Prostate gland (tissue), 2 donors: ENCODE results near the gene ZNF527. TPM values are rescaled to one million over a fixed set of nuclear protein-coding genes. Genes with fewer than 3 reads are reported as not detected.
"Not testable (repeated sequence)": the region's sequence is repeated elsewhere in the genome, so short reads cannot be mapped to it uniquely, and the experiment has no call there.

ENCODE experiments used
- DNase-seq: peaks from one replicate; pipeline ENCODE4 v3.0.0-alpha.2; 2019; ENCODE audit warnings: low spot score
- H3K27ac ChIP-seq, 2 donors: fragments of 200-600 bp; sonication (generic); 2 replicates each; pipeline ENCODE4 v1.5.1; 2017 to 2019
- H3K27me3 ChIP-seq: fragments of 200-600 bp; sonication (generic); replicated peaks from 2 replicates; pipeline ENCODE4 v1.5.1; 2019; ENCODE audit not compliant: insufficient read depth
- H3K36me3 ChIP-seq, 2 donors: fragments of 200-600 bp; sonication (generic); 1 replicate in 1 of 2; 2 replicates in 1 of 2; pipeline versions ENCODE4 v1.5.1 to v1.8.1; 2017 to 2019
- H3K4me1 ChIP-seq: fragments of 200-600 bp; sonication (generic); replicated peaks from 2 replicates; pipeline ENCODE4 v1.5.1; 2019
- H3K4me3 ChIP-seq, 2 donors: fragments of 200-600 bp; sonication (generic); 2 replicates each; pipeline ENCODE4 v1.5.1; 2017 to 2019
- H3K9me3 ChIP-seq: fragments of 200-600 bp; sonication (generic); 2 replicates; pipeline ENCODE4 v1.5.1; 2017
- POLR2A ChIP-seq: fragments of 450-650 bp; IDR thresholded peaks from one replicate; pipeline ENCODE4 v1.6.1; 2016; ENCODE audit warnings: antibody characterized with exemption, mild to moderate bottlenecking
- POLR2AphosphoS5 ChIP-seq: sonication (generic); formaldehyde crosslinking; IDR thresholded peaks from one replicate; pipeline ENCODE4 v1.6.1; 2017; ENCODE audit warnings: antibody characterized with exemption
- WGBS: methylation state at CpG from one replicate; pipeline ENCODE4 v1.1.5; 2018; 5-methylcytosine and 5-hydroxymethylcytosine counted together
- intact Hi-C: fragments of 100-400 bp; cut with DNase I; formaldehyde crosslinking; loops from one replicate; pipeline ENCODE4 v1.14.2; 2022
- total RNA-seq, 2 donors: library from RNA; depleted of rRNA; stranded (reverse); fragments of >200 nt; gene quantifications; one replicate each; pipeline ENCODE4 v1.1.0, GENCODE V29; 2016
- TF ChIP-seq, protein P1 (sequence below), 4 experiments: fragments of 200-600 bp in 2 of 4; fragments of 450-650 bp in 2 of 4; sonication (generic) in 2 of 4; IDR thresholded peaks; 1 replicate in 3 of 4; 2 replicates in 1 of 4; pipeline ENCODE4 v1.5.1; 2016 to 2019; ENCODE audit warnings: antibody characterized with exemption in 4 of 4, mild to moderate bottlenecking in 2 of 4, moderate library complexity in 2 of 4

The ZNF527 gene
- total RNA-seq, 2 donors from 2014 or later: 10.7 to 15.0 TPM

DNA sequence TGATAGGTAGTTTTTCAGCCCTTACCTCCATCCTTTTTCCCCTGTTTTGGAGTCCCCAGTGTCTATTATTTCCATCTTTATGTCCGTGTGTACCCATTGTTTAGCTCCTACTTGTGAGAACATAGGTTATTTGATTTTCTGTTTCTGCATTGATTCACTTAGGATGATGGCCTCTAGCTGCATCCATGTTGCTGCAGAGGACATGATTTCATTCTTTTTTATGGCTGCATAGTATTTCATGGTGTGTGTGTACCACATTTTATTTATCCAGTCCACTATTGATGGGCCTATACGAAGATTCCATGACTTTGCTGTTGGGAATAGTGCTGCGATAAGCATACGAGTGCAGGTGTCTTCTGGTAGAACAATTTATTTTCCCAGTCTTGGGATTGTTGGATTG lies 15.0 kb upstream of the ZNF527 start:
- Histone ChIP-seq H3K4me1 (no peaks in the 10 kb centered on the region), H3K27me3 (no peaks in the 10 kb centered on the region), H3K36me3 (no peaks in the 10 kb centered on the region), H3K4me3 (no peak overlapping the region), H3K27ac (no peak overlapping the region), H3K9me3 (no peaks in the 10 kb centered on the region)
- no peak for DNase-seq
- intact Hi-C loops: no loop called here
- WGBS: 96% methylated on average over 4 of the region's 4 CpGs
- TF ChIP-seq, protein P1, sequence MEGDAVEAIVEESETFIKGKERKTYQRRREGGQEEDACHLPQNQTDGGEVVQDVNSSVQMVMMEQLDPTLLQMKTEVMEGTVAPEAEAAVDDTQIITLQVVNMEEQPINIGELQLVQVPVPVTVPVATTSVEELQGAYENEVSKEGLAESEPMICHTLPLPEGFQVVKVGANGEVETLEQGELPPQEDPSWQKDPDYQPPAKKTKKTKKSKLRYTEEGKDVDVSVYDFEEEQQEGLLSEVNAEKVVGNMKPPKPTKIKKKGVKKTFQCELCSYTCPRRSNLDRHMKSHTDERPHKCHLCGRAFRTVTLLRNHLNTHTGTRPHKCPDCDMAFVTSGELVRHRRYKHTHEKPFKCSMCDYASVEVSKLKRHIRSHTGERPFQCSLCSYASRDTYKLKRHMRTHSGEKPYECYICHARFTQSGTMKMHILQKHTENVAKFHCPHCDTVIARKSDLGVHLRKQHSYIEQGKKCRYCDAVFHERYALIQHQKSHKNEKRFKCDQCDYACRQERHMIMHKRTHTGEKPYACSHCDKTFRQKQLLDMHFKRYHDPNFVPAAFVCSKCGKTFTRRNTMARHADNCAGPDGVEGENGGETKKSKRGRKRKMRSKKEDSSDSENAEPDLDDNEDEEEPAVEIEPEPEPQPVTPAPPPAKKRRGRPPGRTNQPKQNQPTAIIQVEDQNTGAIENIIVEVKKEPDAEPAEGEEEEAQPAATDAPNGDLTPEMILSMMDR (IDR thresholded peaks at IDR 0.05): no peak
- no peak for TF ChIP-seq POLR2AphosphoS5
- no peak for TF ChIP-seq POLR2A

DNA sequence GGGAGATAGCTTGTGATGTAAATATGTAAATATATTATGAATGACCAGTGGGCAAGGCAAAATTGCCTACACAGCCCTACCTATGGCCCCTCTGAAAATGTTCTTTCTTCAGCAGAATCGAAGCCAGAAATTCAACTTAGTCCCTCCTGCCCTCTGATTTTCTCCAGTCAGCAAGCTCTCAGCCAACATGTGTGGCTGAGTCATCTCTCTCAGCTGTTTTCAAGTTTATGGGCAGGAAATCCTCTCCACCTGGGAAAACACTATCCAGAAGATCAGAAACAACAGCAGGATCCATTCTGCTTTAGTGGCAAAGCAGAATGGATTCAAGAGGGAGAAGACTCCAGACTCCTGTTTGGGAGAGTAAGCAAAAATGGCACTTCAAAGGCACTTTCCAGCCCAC lies 8.9 kb upstream of the ZNF527 start:
- Histone ChIP-seq H3K36me3 (peaks cover 9 to 13% of the 10 kb centered on the region in 2 donors), H3K4me1 (no peaks in the 10 kb centered on the region), H3K27me3 (no peaks in the 10 kb centered on the region), H3K27ac (no peak overlapping the region), H3K9me3 (no peaks in the 10 kb centered on the region), H3K4me3 (no peak overlapping the region)
- WGBS: 88% methylated on average over 1 of the region's 1 CpG
- no peak for DNase-seq
- intact Hi-C loops: no loop called here
- TF ChIP-seq, protein P1 (IDR thresholded peaks at IDR 0.05): no peak
- TF ChIP-seq POLR2A: no peak
- no peak for TF ChIP-seq POLR2AphosphoS5

DNA sequence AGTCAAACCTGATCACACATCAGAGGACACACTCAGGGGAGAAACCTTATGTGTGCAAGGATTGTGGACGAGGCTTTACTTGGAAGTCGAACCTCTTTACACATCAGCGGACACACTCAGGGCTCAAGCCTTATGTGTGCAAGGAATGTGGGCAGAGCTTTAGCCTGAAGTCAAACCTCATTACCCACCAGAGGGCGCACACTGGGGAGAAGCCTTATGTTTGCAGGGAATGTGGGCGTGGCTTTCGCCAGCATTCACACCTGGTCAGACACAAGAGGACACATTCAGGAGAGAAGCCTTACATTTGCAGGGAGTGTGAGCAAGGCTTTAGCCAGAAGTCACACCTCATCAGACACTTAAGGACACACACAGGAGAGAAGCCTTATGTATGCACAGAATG lies 8.2 kb upstream of the ZNF527 start:
- intact Hi-C loops: no loop called here
- Histone ChIP-seq H3K9me3 (no peaks in the 10 kb centered on the region), H3K4me3 (no peak overlapping the region), H3K4me1 (no peaks in the 10 kb centered on the region), H3K36me3 (peaks cover 9 to 13% of the 10 kb centered on the region in 2 donors), H3K27ac (no peak overlapping the region), H3K27me3 (no peaks in the 10 kb centered on the region)
- DNase-seq: no peak
- no peak for TF ChIP-seq POLR2A
- TF ChIP-seq, protein P1 (IDR thresholded peaks at IDR 0.05): no peak
- TF ChIP-seq POLR2AphosphoS5: no peak
- 95% methylated on average over 6 of the region's 6 CpGs for WGBS

DNA sequence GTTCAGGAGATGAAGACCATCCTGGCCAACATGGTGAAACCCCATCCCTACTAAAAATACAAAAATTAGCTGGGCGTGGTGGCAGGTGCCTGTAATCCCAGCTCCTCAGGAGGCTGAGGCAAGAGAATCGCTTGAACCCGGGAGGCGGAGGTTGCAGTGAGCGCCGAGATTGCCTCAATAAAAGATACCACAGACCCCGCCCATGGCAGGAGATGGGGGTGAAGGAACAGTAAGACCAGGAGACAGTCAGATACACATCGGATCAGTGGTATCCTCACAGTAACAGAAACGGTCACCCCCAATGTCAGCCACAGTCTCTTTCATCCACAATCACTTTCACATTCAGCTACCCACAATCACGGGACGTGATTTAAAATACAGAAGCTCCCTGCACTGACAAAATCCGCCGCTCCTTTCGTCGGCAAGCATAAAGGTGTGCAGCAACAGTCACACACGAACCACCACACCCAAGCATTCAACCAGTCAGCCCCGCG lies 466 bp upstream of the ZNF527 start:
- DNase-seq, H3K9me3 ChIP-seq, H3K36me3 ChIP-seq, H3K4me1 ChIP-seq, H3K27me3 ChIP-seq: not testable (repeated sequence)
- peak overlapping the region; percentile 78 to 84 for H3K27ac ChIP-seq
- peak overlapping the region; percentile 51 to 62 for H3K4me3 ChIP-seq
- 6% methylated on average over 18 of the region's 18 CpGs for WGBS
- intact Hi-C loops: loop anchor here (5.0 to 10.0 kb wide), 3 partner anchors 38 to 284 kb away; partner anchors contain the start of genes ZFP30, ZNF569 and ZNF570

DNA sequence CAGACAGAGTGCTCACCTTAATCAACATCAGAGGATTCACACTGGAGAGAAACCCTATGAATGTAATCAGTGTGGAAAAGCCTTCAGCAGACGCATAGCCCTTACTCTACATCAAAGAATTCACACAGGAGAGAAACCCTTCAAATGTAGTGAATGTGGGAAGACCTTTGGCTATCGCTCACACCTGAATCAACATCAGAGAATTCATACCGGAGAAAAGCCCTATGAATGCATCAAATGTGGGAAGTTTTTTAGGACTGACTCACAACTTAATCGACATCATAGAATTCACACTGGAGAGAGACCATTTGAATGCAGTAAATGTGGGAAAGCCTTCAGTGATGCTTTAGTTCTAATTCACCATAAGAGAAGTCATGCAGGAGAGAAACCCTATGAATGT lies 18.3 kb downstream of the ZNF527 start:
- H3K27ac ChIP-seq: no peak overlapping the region
- no peak for DNase-seq
- H3K9me3 ChIP-seq: peaks cover 4% of the 10 kb centered on the region
- H3K4me3 ChIP-seq: no peak overlapping the region
- no peaks in the 10 kb centered on the region for H3K4me1 ChIP-seq
- H3K36me3 ChIP-seq: peaks cover 23 to 24% of the 10 kb centered on the region in 2 donors
- 94% methylated on average over 4 of the region's 4 CpGs for WGBS
- H3K27me3 ChIP-seq: no peaks in the 10 kb centered on the region
- TF ChIP-seq, protein P1 (IDR thresholded peaks at IDR 0.05): no peak
- TF ChIP-seq POLR2A (no peak), POLR2AphosphoS5 (no peak)
- intact Hi-C loops: no loop called here

DNA sequence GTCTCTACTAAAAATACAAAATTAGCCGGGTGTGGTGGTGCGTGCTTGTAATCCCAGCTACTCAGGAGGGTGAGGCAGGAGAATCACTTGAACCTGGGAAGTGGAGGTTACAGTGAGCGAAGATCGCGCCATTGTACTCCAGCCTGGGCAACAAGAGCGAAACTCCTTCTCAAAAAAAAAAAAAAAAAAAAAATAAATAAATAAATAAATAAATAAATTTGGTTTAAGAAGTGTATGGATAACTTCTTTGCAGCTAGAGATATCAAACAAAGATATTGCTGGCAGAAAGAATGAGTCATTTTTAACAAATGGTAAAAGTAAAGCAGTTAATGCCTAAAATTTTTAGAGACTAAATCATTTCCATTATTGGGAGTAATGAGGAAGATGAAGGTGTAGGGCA lies 20.5 kb downstream of the ZNF527 start:
- H3K27me3 ChIP-seq, H3K4me3 ChIP-seq, intact Hi-C loops, H3K9me3 ChIP-seq, DNase-seq, H3K4me1 ChIP-seq, H3K27ac ChIP-seq: not testable (repeated sequence)
- 100% methylated on average over 6 of the region's 6 CpGs for WGBS
- peaks cover 20 to 21% of the 10 kb centered on the region in 2 donors for H3K36me3 ChIP-seq
